Stimulated activated CD8-positive, alpha-beta memory T cell treated with anti-CD3 and anti-CD28 coated beads, Interleukin-7, amount 100 ng/mL, for 48 hours (primary cell): ENCODE data around the gene MTA3.
"Not testable (repeated sequence)": the region's sequence is repeated elsewhere in the genome, so short reads cannot be mapped to it uniquely, and the experiment has no call there.

Source experiments
- DNase-seq, 2 donors: peaks; one replicate each; pipeline ENCODE4 v3.0.0-alpha.2; 2020; ENCODE audit warnings: low read depth in 1 of 2; ENCODE audit errors: extremely low read depth in 1 of 2

Gene MTA3

DNA sequence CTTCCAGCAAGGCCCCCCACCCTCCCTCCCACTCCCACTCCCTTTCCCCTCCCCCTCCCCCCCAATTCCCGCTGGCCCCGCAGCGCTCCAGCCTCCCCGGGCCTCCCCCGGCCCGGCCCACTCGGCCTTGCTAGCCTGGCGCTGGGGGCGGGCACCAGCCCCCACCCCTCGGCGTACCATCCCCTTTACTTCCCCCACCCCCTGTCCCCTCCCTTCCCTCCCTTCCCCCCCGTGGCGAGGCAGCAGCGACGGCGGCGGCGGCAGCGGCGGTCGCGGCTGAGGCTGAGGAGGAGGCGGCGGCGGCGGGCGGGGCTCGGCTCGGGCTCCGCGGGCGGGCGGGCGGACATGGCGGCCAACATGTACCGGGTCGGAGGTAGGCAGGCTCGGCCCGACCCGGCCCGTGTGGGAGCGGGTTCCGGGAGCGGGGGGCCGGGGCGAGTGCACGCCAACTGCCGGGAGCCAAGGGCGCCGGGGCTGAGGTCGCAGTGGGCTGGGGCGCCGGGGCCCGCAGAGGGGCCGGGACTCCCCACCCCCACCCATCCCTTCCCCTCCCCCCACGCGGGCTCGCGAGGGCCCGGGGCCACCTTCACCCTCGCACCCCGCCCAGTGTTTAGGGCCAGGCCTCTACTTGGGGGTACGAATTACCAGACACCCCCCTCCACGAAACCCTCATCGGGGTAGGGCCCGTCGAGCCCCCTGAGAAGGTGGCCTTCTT, at the start of gene MTA3:
Gene MTA3, plus strand, starts transcription at position 232 of the 715 bp plus-strand sequence. Its CDS starts 114 bp downstream, at position 346.
- peak; percentile 25 to 35 for DNase-seq

- DNase-seq = no peak
Observed at GRCh38 chr2:42519624-42520023, 48.8 kb upstream of the MTA3 start.

GRCh38 chr2:42522035-42522434, 46.4 kb upstream of the MTA3 start:
- DNase-seq = no peak

- DNase-seq = no peak
Observed at GRCh38 chr2:42523341-42523740, 45.1 kb upstream of the MTA3 start.

DNA sequence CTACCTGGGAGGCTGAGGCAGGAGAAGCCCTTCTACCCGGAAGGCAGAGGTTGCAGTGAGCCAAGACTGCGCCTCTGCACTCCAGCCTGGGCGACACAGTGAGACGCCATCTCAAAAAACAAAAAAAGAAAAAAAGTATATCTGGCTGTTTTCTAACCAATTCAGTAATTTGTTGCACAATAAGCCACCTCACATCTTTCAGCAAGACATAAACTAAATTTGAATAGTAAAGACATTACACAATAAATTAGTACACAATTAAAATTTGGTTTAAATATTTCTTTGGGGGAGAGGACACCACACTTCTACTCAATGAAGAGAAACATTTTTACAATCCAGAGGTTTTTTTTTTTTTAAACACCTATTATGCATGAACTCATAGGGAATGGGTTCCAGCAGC, 36.0 kb upstream of the MTA3 start:
- DNase-seq = no peak

DNA sequence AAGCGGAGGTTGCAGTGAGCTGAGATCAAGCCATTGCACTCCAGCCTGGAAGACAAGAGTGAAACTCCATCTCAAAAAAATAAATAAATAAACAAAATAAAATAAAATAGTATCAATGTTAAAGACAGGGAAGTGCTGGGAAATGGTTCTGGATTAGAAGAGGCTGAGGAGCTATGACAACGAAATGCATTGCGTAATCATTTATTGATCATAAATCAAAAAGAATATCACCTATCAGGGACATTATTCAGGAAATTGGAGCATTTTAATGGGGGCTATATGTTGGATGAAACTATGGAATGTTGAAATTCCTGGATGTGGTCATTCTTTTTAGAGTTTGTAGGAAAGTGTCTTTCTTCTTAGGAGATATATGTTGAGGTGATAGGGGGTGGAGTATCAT, 30.9 kb upstream of the MTA3 start:
- no peak for DNase-seq

- DNase-seq = no peak
Observed at GRCh38 chr2:42542871-42543270, 25.6 kb upstream of the MTA3 start.

DNA sequence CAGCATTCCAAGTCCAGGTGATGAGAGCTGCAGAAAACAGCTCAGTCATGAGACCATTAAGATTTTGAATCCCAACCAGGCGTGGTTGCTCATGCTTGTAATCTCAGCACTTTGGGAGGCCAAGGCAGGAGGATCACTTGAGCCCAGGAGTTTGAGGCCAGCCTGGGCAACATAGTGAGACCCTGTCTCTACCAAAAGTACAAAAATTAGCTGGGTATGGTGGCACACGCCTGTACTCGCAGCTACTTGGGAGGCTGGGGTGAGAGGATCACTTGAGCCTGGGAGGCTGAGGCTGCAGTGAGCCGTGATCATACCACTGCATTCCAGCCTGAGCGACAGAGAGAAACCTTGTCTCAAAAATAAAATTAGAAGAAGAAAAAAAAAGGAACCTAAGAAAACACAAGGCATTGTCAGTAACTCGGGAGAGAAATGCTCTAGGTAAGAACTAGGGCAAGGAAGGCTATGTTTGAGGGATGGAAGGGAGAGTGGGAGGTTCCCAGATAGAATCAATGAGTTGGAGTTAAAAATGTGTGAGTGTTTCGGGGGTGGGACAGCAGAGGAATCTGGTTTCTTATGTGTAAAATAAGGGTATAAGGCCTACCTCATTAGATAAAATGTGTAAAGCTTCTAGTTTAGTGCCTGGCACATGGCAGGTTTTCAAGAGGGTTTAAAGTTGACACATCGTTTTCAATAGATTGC, 23.3 kb upstream of the MTA3 start:
- DNase-seq = no peak

GRCh38 chr2:42545841-42546390, 22.5 kb upstream of the MTA3 start:
- no peak for DNase-seq

- no peak for DNase-seq
Observed at GRCh38 chr2:42547014-42547413, 21.4 kb upstream of the MTA3 start.

GRCh38 chr2:42547446-42548295, 20.8 kb upstream of the MTA3 start:
- DNase-seq = no peak

DNA sequence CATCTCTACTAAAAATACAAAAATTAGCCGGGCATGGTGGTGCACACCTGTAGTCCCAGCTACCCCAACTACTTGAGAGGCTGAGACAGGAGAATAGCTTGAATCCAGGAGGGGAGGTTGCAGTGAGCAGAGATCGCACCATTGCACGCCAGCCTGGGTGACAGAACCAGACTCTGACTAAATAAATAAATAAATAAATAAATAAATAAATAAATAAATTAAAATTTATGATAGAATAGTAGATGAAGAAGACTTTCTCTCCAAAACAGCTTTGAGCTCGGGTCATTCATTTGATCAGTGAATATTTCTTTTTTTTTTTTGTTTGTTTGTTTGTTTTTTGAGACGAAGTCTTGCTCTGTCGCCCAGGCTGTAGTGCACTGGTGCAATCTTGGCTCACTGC, 17.6 kb upstream of the MTA3 start:
- DNase-seq = no peak

GRCh38 chr2:42554392-42554791, 14.0 kb upstream of the MTA3 start:
- DNase-seq = no peak

GRCh38 chr2:42556315-42556890, 12.0 kb upstream of the MTA3 start:
- DNase-seq = no peak

GRCh38 chr2:42557306-42557705, 11.1 kb upstream of the MTA3 start:
- no peak for DNase-seq

DNA sequence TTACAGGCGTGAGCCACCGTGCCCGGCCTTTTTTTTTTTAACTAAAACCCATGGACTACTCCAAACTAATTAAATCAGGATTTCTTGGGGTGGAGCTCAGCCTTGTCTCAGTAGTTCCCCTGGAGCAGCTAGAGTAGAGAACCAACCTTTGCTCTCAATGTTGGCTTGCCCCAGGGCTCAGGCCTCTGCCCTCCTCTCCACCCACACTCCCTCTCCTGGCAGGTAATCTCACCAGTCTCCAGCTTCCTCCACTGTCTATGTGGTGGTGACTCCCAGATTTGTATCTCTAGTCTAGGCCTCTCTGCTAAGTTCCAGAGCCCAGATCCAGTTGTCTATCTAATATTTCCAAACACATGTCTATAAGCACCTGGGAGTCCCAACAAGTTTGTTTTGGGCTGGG, 9.6 kb upstream of the MTA3 start:
- DNase-seq = no peak

DNA sequence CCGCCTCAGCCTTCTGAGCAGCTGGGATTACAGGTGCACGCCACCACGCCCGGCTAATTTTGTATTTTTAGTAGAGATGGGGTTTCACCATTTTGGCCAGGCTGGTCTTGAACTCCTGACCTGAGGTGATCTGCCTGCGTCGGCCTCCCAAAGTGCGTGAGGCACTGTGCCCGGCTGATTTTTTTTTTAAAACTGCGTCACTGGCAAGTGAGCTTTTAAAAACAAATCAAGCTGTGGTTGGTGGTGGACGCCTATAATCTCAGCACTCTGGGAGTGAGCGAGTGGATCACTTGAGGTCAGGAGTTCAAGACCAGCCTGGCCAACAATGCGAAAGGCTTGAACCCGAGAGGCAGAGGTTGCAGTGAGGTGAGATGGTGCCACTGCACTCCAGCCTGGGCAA, 8.3 kb upstream of the MTA3 start:
- not testable (repeated sequence) for DNase-seq

DNA sequence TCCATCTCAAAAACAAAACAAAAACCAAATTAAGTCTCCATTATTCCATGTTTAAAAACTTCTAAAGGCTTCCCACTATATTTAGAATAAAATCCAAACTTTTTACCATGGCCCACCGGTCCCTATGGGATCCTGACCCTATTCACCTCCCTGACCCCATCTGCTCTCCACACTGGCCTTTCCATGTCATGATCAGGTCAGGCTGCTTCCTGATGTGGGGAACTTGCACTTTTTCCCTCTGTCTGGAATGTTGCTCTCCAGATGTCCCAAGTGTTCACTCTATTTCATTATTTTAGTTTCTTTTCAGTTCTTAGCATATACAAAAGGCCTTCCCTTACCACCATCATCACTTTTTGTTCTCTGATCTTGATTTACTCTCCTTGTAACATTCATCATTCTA, 7.5 kb upstream of the MTA3 start:
- no peak for DNase-seq

GRCh38 chr2:42562474-42563144, 5.8 kb upstream of the MTA3 start:
- no peak for DNase-seq

GRCh38 chr2:42566025-42566424, 2.4 kb upstream of the MTA3 start:
- DNase-seq = no peak
